Measurements from ENCODE around the gene OR11L1.

OR11L1 gene

GRCh38 chr1:247841796-247842195, at the start of gene OR11L1:
TSS of gene OR11L1 (minus strand) at chr1:247841896. CDS start at chr1:247841896, 0 bp downstream.
- FAIRE-seq = no peak
- DNase-seq (ENCODE audit: low spot score) = no peak

- FAIRE-seq = no peak
- no peak for DNase-seq (ENCODE audit: low spot score)
Measured at GRCh38 chr1:247884797-247885413, 43.2 kb upstream of the OR11L1 start.

- DNase-seq (ENCODE audit: low spot score) = no peak
Measured at GRCh38 chr1:247883346-247883745, 41.6 kb upstream of the OR11L1 start.

GRCh38 chr1:247865416-247865815, 23.7 kb upstream of the OR11L1 start:
- FAIRE-seq (no peak), DNase-seq (ENCODE audit: low spot score) (no peak)

More at GRCh38 chr1:247883346-247883745, 41.6 kb upstream of the OR11L1 start:
- no peak for FAIRE-seq

GRCh38 chr1:247864644-247865043, 22.9 kb upstream of the OR11L1 start:
- no peak for DNase-seq (ENCODE audit: low spot score)
- FAIRE-seq = no peak

GRCh38 chr1:247862756-247863155, 21.1 kb upstream of the OR11L1 start:
- DNase-seq (ENCODE audit: low spot score) (no peak), FAIRE-seq (no peak)

GRCh38 chr1:247857985-247858619, 16.4 kb upstream of the OR11L1 start:
- DNase-seq (ENCODE audit: low spot score) (no peak), FAIRE-seq (no peak)

GRCh38 chr1:247857069-247857984, 15.6 kb upstream of the OR11L1 start, which contains the start of gene TRIM58:
TSS of gene TRIM58 (plus strand) at chr1:247857187. CDS start at chr1:247857247, 60 bp downstream.
- DNase-seq (ENCODE audit: low spot score) (no peak), FAIRE-seq (no peak)

GRCh38 chr1:247855911-247856310, 14.2 kb upstream of the OR11L1 start:
- DNase-seq (ENCODE audit: low spot score) (no peak), FAIRE-seq (no peak)

GRCh38 chr1:247854899-247855545, 13.3 kb upstream of the OR11L1 start:
- FAIRE-seq = no peak

GRCh38 chr1:247849616-247850015, 7.9 kb upstream of the OR11L1 start:
- DNase-seq (ENCODE audit: low spot score) (no peak), FAIRE-seq (no peak)

More at GRCh38 chr1:247854899-247855545, 13.3 kb upstream of the OR11L1 start:
- no peak for DNase-seq (ENCODE audit: low spot score)

GRCh38 chr1:247848346-247848745, 6.7 kb upstream of the OR11L1 start:
- no peak for FAIRE-seq
- DNase-seq (ENCODE audit: low spot score) = no peak

- FAIRE-seq (no peak), DNase-seq (ENCODE audit: low spot score) (no peak)
Measured at GRCh38 chr1:247845693-247846017, 4.0 kb upstream of the OR11L1 start.

- DNase-seq (ENCODE audit: low spot score) = no peak
Measured at GRCh38 chr1:247845011-247845692, 3.5 kb upstream of the OR11L1 start.

GRCh38 chr1:247843411-247843810, 1.7 kb upstream of the OR11L1 start:
- DNase-seq (ENCODE audit: low spot score) = no peak
- no peak for FAIRE-seq

More at GRCh38 chr1:247845011-247845692, 3.5 kb upstream of the OR11L1 start:
- FAIRE-seq = no peak

GRCh38 chr1:247840818-247841217, 878 bp downstream of the OR11L1 start:
- FAIRE-seq (no peak), DNase-seq (ENCODE audit: low spot score) (no peak)

GRCh38 chr1:247833601-247834000, 8.1 kb downstream of the OR11L1 start:
- no peak for DNase-seq (ENCODE audit: low spot score)

GRCh38 chr1:247829656-247830055, 12.0 kb downstream of the OR11L1 start:
- FAIRE-seq (no peak), DNase-seq (ENCODE audit: low spot score) (no peak)

More at GRCh38 chr1:247833601-247834000, 8.1 kb downstream of the OR11L1 start:
- FAIRE-seq = no peak

GRCh38 chr1:247825362-247825761, 16.3 kb downstream of the OR11L1 start:
- DNase-seq (ENCODE audit: low spot score) (no peak), FAIRE-seq (no peak)

GRCh38 chr1:247824023-247824422, 17.7 kb downstream of the OR11L1 start, which contains the start of gene OR14A16:
TSS of gene OR14A16 (minus strand) at chr1:247824119. CDS start at chr1:247815729, 8,390 bp downstream.
- no peak for DNase-seq (ENCODE audit: low spot score)
- no peak for FAIRE-seq

GRCh38 chr1:247822060-247822459, 19.6 kb downstream of the OR11L1 start:
- no peak for FAIRE-seq
- no peak for DNase-seq (ENCODE audit: low spot score)
